Measurements from ENCODE around the gene TCHH.
"Not testable (repeated sequence)": the region's sequence is repeated elsewhere in the genome, so short reads cannot be mapped to it uniquely, and the experiment has no call there.

The TCHH gene

DNA sequence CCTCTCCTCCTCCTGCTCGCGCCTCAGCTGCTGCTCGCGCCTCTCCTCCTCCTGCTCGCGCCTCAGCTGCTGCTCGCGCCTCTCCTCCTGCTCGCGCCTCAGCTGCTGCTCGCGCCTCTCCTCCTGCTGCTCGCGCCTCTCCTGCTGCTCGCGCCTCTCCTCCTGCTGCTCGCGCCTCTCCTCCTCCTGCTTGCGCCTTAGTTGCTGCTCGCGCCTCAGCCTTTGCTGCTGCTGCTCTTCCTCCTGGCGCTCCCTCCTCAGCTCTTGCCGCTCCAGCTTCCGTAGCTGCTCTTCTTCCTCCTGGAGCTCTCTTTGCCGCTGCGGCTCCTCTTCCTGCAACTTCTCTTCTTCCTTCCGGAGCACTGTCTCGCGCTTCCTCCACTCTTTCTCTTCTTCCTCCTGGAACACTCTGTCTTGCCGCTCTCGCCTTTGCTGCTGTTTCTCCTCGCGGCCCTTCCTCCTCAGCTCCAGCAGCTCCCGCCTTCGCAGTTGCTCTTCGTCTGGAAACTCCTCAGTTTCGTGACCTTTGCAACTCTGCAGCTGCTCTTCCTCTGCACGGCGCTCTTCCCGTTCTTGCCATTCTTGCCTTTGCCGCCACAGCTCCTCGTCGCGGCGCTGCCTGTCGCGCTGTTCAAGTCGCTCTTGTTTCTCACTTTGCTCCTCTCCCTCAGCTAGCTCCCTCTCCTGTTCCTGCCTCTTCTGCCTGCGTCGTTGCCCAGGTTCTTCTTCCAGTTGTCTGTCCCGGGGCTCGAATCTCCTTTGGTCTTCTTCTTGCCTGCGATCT is 3.0 kb downstream of the TCHH start:
- no peak for DNase-seq (ENCODE audit: low read depth)

DNA sequence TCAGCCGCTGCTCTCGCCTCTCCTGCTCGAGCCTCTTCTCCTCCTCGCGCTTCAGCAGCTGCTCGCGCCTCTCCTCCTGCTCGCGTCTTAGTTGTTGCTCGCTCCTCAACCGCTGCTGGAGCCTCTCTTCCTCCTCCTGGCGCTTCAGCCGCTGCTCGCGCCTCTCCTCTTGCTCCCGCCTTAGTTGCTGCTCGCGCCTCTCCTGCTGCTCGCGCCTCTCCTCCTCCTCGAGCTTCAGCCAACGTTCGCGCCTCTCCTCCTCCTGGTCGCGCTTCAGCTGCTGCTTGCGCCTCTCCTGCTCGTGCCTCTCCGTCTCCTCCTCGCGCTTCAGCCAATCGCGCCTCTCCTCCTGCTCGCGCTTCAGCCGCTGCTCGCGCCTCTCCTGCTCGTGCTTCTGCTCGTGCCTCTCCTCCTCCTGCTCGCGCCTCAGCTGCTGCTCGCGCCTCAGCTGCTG is 3.7 kb downstream of the TCHH start:
- DNase-seq (ENCODE audit: low read depth): no peak

DNA sequence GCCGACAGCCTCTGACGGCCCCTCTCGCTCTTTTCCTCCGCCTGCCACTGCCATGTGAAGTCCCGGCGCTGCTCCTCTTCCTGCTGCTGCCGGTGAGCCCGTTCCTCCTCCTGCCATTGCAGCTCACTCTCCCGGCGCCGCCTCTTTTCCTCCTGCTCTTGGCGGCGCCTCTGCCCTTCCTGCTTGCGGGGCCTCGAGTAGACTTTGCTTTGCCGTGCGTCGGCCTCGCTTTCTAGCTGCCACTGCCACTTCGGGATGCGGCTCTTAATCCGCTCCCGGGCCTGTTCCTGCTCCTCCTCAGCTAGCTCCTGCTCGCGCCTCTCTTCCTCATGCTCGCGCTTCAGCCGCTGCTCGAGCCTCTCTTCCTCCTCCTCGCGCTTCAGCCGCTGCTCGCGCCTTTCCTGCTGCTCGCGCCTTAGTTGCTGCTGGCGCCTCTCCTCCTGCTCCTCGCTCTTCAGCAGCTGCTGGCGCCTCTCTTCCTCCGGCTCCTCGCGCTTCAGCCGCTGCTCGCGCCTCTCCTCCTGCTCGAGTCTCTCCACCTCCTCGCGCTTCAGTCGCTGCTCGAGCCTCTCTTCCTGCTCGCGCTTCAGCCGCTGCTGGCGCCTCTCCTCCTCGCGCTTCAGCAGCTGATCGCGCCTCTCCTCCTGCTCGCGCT is 4.3 kb downstream of the TCHH start:
- DNase-seq (ENCODE audit: low read depth): no peak

DNA sequence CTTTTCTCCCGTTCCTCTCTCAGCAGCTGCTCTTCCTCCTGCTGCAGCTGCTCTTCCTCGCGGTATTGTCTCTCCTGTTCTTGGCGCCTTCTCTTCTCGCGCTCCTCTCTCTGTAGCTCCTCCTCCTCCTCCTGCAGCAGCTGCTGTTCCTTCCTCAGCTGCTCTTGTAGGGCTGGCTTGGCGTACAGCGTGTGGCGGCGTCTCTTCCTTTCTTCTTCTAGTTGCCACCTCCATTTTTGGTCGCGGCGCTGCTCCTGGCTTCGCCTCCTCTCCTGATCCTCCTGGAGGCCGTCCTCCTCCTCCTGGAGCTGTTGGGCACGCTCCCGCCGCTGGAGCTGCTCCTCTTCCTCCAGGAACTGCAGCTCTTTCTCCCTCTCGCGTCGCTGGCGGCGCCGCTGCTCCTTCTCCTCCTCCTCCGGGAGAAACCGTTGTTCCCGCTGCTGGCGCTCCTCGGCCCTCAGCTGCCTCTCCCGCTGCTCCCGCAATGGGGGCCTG is 4.8 kb downstream of the TCHH start:
- DNase-seq (ENCODE audit: low read depth): no peak

DNA sequence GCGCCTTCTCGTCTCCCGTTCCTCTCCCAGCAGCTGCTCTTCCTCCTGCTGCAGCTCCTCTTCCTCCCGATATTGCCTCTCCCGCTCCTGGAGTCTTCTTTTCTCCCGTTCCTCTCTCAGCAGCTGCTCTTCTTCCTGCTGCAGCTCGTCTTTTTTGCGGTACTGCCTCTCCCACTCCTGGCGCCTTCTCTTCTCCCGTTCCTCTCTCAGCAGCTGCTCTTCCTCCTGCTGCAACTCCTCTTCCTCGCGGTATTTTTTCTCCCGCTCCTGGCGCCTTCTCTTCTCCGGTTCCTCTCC is 5.3 kb downstream of the TCHH start:
- no peak for DNase-seq (ENCODE audit: low read depth)

DNA sequence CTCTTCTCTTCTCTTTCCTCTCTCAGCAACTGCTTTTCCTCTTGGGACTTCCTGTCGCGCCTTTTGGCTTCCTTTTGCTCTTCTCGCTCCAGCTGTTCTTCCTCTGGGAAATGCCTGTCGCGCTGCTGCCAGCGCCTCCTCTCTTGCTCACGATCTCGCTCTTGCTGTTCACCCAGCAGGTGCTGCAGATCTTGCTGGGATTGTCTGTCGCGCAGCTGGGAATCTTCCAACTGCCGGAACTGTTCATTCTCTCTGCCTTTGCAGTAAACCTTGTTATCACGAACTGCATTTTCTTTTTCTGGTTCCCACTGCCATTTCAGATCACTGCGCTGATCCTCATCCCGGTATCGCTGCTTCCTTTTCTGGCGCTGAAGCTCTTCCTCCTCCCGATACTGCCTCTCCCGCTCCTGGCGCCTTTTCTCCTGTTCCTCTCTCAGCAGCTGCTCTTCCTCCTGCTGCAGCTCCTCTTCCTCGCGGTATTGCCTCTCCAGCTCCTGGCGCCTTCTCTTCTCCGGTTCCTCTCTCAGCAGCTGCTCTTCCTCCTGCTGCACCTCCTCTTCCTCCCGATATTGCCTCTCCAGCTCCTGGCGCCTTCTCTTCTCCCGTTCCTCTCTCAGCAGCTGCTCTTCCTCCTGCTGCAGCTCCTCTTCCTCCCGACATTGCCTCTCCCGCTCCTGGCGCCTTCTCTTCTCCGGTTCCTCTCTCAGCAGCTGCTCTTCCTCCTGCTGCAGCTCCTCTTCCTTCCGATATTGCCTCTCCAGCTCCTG is 5.8 kb downstream of the TCHH start:
- no peak for DNase-seq (ENCODE audit: low read depth)

DNA sequence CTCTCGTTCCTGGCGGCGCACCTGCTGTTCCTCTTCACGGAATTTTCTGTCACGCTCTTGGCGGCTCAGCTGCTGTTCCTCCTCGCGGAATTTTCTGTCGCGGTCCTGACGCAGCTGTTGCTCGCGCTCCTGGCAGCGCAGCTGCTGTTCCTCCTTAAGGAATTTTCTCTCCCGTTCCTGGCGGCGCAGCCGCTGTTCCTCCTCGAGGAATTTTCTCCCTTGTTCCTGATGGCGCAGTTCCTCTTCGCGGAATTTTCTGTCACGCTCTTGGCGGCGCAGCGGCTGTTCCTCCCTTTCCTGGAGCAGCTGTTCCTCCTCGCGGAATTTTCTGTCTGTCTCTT is 6.4 kb downstream of the TCHH start:
- no peak for DNase-seq (ENCODE audit: low read depth)

DNA sequence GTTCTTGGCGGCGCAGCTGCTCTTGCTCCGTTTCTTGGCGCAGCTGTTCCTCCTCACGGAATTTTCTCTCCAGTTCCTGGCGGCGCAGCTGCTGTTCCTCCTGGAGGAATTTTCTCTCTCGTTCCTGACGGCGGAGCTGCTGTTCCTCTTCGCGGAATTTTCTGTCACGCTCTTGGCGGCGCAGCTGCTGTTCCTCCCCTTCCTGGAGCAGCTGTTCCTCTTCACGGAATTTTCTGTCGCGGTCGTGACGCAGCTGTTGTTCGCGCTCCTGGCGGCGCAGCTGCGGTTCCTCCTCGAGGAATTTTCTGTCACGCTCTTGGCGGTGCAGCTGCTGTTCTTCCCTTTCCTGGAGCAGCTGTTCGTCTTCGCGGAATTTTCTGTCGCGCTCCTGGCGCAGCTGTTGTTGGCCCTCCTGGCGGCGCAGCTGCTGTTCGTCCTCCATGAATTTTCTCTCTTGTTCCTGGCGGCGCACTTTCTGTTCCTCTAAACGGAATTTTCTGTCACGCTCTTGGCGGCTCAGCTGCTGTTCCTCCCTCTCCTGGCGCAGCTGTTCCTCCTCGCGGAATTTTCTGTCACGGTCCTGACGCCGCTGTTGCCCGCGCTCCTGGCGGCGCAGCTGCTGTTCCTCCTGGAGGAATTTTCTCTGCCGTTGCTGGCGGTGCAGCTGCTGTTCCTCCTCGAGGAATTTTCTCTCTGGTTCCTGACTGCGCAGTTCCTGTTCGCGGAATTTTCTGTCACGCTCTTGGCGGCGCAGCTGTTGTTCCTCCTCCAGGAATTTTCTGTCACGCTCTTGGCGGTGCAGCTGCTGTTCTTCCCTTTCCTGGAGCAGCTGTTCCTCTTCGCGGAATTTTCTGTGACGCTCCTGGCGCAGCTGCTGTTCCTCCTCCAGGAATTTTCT is 7.0 kb downstream of the TCHH start:
- DNase-seq (ENCODE audit: low read depth): no peak

DNA sequence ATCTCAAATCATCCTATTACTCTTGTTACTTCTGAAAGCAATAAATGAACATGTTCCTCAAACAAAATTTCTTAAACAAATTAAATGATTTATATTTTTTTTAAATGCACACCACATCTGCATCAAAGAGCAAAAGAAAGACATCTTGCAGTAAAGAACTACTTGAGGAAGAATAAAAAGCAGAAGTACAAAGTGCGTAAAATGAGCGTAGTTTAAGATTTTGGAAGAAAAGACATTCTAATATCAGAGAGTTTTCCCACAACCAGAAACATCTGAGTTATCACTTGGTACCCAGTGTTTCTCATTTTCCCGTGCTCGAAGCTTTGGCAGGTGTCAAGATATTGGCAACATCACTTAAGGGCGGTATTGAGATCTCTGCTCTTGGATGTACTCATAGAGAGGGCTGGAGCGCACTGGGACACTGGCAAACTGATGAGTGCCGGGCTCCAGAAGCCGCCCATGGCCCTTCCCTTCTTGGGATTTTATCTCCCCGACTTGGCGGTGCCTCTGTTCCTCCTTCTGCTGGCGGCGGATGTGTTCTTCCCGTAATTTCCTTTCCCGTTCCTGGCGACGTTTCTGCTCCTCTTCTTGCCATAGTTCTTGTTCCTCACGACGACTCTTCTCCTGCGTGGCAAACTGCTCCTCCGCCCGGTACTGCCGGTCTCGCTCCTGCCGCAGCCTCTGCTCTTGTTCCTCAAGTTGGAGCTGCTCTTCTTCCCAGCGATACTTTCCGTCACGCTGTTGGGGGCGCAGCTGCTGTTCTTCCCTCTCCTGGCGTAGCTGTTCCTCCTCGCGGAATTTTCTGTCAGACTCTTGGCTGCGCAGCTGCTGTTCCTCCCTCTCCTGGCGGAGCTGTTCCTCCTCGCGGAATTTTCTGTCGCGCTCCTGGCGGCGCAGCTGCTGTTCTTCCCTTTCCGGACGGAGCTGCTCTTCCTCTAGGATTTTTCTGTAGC is 7.9 kb downstream of the TCHH start:
- DNase-seq (ENCODE audit: low read depth): no peak

DNA sequence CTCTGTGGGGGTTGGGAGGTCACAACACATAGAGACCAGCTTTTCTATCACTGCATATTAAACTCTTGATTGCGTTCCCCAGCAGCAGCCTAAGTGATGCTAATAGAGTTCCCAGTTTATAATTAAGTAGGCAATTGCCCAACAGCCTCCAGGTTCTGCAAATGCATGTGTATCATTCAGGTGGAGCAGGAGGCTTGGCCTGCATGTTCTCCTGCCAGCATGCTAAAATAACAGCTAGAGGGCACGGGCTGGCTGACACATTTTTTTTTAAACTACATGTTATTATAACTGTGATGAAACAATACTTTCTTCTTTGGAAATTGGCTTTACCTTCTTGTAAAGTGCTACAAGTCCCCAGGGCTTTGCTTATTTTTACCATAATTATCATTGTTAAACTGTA is 10.4 kb downstream of the TCHH start:
- no peak for DNase-seq (ENCODE audit: low read depth)

DNA sequence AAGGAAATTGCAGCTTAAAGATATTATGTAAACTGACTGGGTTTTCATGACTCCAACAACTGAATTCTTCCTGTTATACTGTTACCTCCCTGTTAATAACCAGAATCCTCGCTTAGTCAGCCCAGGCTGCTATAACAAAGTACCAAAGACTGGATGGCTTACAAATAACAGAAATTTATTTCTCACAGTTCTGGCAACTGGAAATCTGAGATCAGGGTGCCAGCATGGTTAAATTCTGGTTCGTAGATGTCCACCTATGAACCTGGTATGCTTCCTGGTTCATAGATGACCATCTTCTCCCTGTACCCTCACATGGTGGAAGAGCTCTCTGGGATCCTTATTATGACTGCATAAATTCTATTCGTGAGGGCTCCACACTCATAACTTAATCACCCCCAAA is 18.3 kb downstream of the TCHH start:
- DNase-seq (ENCODE audit: low read depth): no peak

DNA sequence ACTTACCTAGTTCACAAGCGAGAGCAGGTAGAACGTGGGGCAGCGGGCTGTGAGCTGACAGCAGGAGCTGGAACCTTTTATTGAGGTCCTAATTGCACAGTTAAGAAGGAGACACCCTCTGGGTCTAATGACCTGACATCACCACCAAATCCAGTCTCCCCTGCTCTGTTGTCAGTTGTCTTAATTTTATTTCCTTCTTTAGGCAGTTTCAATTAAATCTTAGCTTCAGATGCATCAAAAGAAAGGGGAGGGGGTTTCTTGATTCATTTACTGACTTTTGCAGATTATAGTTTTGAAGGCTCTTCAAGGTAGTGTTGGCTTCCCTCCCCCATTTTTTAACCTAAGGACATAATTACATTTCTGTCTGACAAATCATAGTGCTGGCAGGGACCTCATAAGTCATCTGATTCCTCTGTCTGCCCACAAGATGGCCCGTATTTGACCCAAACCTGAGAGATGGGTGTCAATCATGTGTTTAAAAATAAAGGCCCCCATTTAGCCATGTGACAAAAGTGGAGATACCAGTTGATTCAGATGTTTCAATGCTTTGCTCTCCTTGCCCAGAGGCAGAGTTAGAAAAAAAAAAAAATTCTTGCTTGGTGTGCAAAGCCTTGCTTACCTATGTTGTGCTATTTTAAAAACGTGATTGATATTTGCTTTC is 26.1 kb downstream of the TCHH start, which contains the start of gene TCHHL1:
Gene TCHHL1, minus strand, starts transcription at position 51 of the 661 bp plus-strand sequence. CDS start 921 bp downstream, outside the sequence.
- no peak for DNase-seq (ENCODE audit: low read depth)

DNA sequence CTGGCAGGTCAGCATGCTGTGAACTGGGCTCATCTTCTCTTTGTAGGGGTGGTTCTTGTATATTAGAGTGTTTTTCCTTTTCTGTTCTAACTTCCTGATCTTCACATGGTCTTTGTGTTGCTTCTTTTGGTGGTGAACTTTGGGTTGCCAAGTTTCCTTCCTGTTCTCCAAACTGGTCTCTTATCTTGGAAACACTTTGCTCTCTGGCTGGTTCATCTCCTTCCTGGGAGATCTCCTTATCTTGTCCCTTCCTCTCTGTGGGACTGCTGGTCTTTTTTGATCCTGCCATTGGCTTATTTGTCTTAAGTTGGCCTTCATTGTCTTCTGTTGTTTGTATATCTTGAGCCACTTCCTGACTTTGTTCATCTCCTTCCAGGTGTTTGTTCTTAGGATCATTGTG is 28.5 kb downstream of the TCHH start:
- no peak for DNase-seq (ENCODE audit: low read depth)

DNA sequence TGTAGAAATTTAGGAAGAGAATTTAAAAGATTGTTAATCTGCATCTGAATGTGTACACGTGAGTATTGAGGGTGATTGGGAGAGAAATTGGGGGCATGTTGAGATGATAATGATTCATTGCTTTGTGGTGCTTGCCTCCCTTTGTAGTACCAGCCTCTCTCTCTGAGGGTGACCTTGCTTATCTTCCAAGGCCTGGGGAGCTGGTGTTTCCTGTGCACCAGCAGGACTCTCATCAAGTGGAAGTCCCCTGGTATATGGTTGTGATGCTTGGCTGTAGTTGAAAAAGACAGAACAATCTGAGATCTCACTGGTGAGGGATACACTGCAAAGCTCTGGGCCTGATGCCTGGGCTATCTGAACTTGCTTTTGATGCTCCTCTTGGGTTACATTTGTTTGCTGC is 30.4 kb downstream of the TCHH start:
- no peak for DNase-seq (ENCODE audit: low read depth)

DNA sequence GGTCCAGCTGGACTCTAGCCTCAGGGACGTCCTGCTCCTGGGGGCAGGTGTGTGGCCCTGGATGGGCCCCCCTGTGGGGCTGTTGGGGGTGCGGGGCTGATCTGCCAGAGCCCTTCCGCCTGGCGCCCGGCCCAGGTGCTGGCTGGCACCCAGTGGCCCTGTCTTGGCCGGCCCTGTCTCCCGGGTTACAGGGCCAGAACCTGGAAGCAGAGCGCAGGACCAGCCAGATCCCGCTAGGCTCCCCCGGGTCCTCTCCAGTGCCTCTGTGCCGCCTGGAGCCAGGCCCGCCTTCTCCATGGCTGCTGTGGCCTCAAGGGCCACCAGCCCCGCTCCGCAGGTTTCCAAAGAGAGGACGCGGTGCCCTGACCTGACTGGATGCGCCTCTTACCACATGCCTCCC is 34.2 kb downstream of the TCHH start:
- not testable (repeated sequence) for DNase-seq (ENCODE audit: low read depth)

DNA sequence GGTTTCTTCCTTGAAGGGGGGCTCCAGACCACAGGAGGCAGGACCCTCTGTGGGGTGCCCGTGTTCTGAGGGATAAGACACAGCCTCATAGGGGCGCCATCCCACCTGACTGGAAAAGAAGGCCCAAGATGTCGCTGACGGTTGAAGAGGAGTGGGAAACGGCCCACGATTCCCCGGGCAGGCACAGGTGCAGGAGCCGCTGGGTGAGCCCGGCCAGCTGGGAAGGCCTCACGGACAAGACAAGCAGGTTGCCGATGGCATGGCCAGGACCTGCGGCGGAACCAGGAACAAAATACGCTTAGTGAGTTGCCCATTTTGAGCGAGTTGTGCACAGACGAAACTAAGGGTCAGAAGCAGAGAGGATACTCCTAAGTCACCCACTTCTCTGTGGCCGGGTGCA is 34.8 kb downstream of the TCHH start:
- DNase-seq (ENCODE audit: low read depth): not testable (repeated sequence)

DNA sequence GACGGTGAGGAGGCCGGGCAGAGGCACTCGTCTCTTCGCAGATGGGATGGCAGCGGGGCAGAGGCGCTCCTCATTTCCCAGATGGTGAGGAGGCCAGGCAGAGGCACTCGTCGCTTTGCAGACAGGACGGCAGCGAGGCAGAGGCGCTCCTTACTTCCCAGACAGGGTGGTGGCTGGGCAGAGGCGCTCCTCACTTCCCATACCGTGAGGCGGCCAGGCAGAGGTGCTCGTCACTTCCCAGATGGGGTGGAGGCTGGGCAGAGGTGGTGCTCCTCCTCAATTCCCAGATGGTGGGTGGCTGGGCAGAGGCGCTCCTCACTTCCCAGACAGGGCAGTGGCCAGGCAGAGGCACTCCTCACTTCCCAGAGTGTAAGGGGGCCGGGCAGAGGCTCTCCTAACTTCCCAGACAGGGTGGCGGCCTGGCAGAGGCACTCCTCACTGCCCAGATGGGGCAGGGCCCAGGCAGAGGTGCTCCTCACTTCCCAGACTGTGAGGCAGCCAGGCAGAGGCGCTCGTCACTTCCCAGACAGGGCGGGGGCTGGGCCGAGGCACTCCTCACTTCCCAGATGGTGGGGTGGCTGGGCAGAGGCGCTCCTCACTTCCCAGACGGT is 36.3 kb downstream of the TCHH start:
- DNase-seq (ENCODE audit: low read depth): no peak

DNA sequence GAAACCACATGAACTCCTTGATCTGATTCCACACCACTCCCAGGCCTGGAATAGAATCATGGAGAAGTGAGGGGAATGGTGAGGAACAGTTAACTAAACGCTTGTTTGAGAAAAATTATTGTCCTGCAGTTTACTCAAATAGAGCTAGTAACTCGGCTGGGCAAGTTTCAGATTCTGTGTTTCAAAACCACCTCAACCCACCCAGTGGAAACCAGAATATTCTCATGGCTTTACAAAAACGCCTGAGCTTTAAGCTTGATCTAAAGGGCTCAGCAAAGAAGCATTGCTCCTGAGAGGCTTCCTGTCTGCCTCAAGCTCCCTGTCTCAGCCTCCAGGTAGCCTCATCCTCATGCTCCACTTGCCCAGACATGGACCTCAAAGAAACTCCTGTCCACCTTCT is 42.9 kb downstream of the TCHH start:
- no peak for DNase-seq (ENCODE audit: low read depth)

DNA sequence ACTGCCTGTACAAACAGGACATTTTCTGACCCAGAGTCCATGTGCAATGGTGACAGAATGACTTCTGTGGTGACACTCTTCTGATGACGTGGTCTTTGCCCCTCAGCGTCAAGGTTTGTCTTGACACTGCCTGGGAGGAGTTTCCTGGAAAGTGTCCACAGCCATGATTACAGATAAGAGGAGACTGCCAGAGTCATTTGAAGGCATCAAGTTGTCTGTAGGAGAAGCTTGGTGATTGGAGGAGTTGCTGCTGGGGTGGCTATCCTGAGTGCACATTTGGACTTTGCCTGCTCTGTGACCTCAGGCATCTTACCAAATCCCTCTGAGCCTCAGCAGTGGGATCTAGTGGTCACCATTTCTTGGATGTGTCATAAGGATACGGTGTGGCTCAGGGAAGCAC is 44.1 kb downstream of the TCHH start:
- DNase-seq (ENCODE audit: low read depth): no peak

DNA sequence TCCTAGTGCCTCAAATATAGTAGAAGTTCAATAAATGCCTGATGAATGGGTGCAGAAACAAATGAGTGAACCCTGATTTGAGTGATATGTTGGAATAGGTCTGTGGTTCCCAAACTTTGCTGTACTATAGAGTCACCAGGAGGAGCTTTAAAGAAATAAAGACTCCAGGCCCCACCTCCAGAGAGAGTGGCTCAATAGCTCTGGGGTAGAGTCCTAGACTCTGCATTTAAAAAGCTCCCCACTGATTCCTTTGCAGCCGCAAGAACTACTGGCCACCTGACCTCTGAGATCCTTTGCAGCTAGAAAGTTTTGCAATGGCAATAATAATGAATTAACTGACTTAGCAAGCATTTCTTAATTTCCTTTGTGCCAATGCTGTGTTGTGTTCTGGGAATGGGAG is 47.3 kb downstream of the TCHH start:
- DNase-seq (ENCODE audit: low read depth): no peak

Data from activated T-cell treated with anti-CD3 and anti-CD28 coated beads for 48 hours (primary cell).